Aorta (tissue), 5 donors: Measurements from ENCODE around the gene SPECC1L. TPM values are rescaled to one million over a fixed set of nuclear protein-coding genes. Genes with fewer than 3 reads are reported as not detected.
"Not testable (repeated sequence)": the region's sequence is repeated elsewhere in the genome, so short reads cannot be mapped to it uniquely, and the experiment has no call there.

Experiments
- ATAC-seq: fragments of 200-7000 bp; cut with Tn5 transposase; one replicate; pipeline ENCODE4 v1.9.1; 2022; ENCODE audit warnings: moderate library complexity; ENCODE audit not compliant: low FRiP score
- DNase-seq, 2 donors: peaks; one replicate each; pipeline ENCODE4 v3.0.0-alpha.2; 2020
- H3K27ac ChIP-seq, 2 donors: one replicate each; pipeline ENCODE4 v1.5.1; 2013; ENCODE audit warnings: low read length in 2 of 2, mild to moderate bottlenecking in 2 of 2, moderate library complexity in 2 of 2, control low read depth in 1 of 2, inconsistent platforms in 1 of 2, low read depth in 1 of 2
- H3K27me3 ChIP-seq, 2 donors: one replicate each; pipeline ENCODE4 v1.6.1; 2013; ENCODE audit warnings: control low read depth in 1 of 2, low read length in 1 of 2, mild to moderate bottlenecking in 1 of 2, moderate library complexity in 1 of 2; ENCODE audit not compliant: insufficient read depth in 2 of 2, control insufficient read depth in 1 of 2
- H3K36me3 ChIP-seq, 2 donors: one replicate each; pipeline ENCODE4 v1.6.1; 2013; ENCODE audit warnings: control low read depth in 1 of 2, low read length in 1 of 2, mild to moderate bottlenecking in 1 of 2; ENCODE audit not compliant: insufficient read depth in 2 of 2, control insufficient read depth in 1 of 2
- H3K4me1 ChIP-seq, 2 donors: one replicate each; pipeline ENCODE4 v1.6.1; 2013; ENCODE audit warnings: low read length in 2 of 2, control low read depth in 1 of 2, mild to moderate bottlenecking in 1 of 2, moderate library complexity in 1 of 2; ENCODE audit not compliant: insufficient read depth in 2 of 2, control insufficient read depth in 1 of 2
- H3K4me3 ChIP-seq, 2 donors: one replicate each; pipeline ENCODE4 v1.5.1; 2013; ENCODE audit warnings: low read length in 2 of 2, control low read depth in 1 of 2, mild to moderate bottlenecking in 1 of 2
- H3K9me3 ChIP-seq: one replicate; pipeline ENCODE4 v1.6.1; 2013; ENCODE audit warnings: mild to moderate bottlenecking, low read length; ENCODE audit not compliant: control insufficient read depth
- WGBS, 2 donors: extraction: QIAGEN DNeasy Blood & Tissue Kit; methylation state at CpG; one replicate each; pipeline ENCODE4 v1.1.7; 2013; 5-methylcytosine and 5-hydroxymethylcytosine counted together
- intact Hi-C, 2 donors: fragments of 100-400 bp; cut with DNase I; formaldehyde crosslinking; loops; one replicate each; pipeline versions ENCODE4 v1.14.2 to v1.15.0; 2022
- polyA plus RNA-seq, 2 donors: library from polyadenylated mRNA; stranded (reverse); fragments of 200-250 nt; gene quantifications; one replicate each; pipeline ENCODE4 v1.2.3, GENCODE V29; 2013
- total RNA-seq, 2 donors: library from RNA; stranded (reverse); fragmentation: NEBNext Ultra II Directional; extraction: Animal tissue kit (Norgen Biotek cat#: 25700); gene quantifications; one replicate each; pipeline ENCODE4 v1.2.1, GENCODE V29; 2021
- donor health status: healthy with polysubstance abuse.
- donor health status: Bipolar disorder and iron deficiency.
- donor health status: DM: no; HTN: no; CAD: no.
- donor health status: DM: no; HTN: no; CAD: no.
- donor health status: DM: yes; HTN: yes; CAD: no.

Gene SPECC1L
- total and polyA plus RNA-seq, 4 donors: 15.0 to 92.0 (median 47.7) TPM

- ATAC-seq, H3K9me3 ChIP-seq, intact Hi-C loops, H3K36me3 ChIP-seq, H3K27me3 ChIP-seq, H3K4me3 ChIP-seq, H3K27ac ChIP-seq, DNase-seq, H3K4me1 ChIP-seq: not testable (repeated sequence)
- 74 to 94% methylated on average over 2 of the region's 2 CpGs for WGBS, 2 donors
Observed at GRCh38 chr22:24273031-24273430, 2.4 kb downstream of the SPECC1L start.

- H3K9me3 ChIP-seq, intact Hi-C loops, H3K4me3 ChIP-seq, H3K36me3 ChIP-seq, ATAC-seq, H3K27ac ChIP-seq, DNase-seq, H3K4me1 ChIP-seq, H3K27me3 ChIP-seq: not testable (repeated sequence)
- 37 to 42% methylated on average over 4 of the region's 4 CpGs for WGBS, 2 donors
Observed at GRCh38 chr22:24273906-24274305, 3.3 kb downstream of the SPECC1L start.

- H3K27ac ChIP-seq: peak overlapping the region in 1 of 2 donors; percentile 17
- H3K4me3 ChIP-seq, intact Hi-C loops, H3K36me3 ChIP-seq, H3K4me1 ChIP-seq, ATAC-seq, H3K27me3 ChIP-seq, H3K9me3 ChIP-seq, DNase-seq: not testable (repeated sequence)
- WGBS, 2 donors: 26 to 34% methylated on average over 6 to 7 of the region's 7 CpGs
Observed at GRCh38 chr22:24274696-24275405, 4.2 kb downstream of the SPECC1L start.

GRCh38 chr22:24280363-24280762 lies 9.7 kb downstream of the SPECC1L start:
- H3K36me3 ChIP-seq, H3K9me3 ChIP-seq, H3K27ac ChIP-seq, H3K4me1 ChIP-seq, H3K27me3 ChIP-seq, intact Hi-C loops, DNase-seq, H3K4me3 ChIP-seq, ATAC-seq: not testable (repeated sequence)
- WGBS, 2 donors: 94% methylated on average over 1 of the region's 1 CpG

- H3K27me3 ChIP-seq: no peaks in the 10 kb centered on the region
- ATAC-seq (no peak), DNase-seq (no peak)
- H3K4me1 ChIP-seq: peaks cover 0 to 1% of the 10 kb centered on the region in 2 donors
- no peak overlapping the region for H3K27ac ChIP-seq
- WGBS, 2 donors: 68 to 73% methylated on average over 2 of the region's 2 CpGs
- H3K36me3 ChIP-seq: no peaks in the 10 kb centered on the region
- intact Hi-C loops: no loop called here
- no peak overlapping the region for H3K4me3 ChIP-seq
- no peaks in the 10 kb centered on the region for H3K9me3 ChIP-seq
Observed at GRCh38 chr22:24282401-24282800, 11.8 kb downstream of the SPECC1L start.

- no peak overlapping the region for H3K4me3 ChIP-seq
- H3K27ac ChIP-seq: no peak overlapping the region
- H3K9me3 ChIP-seq: no peaks in the 10 kb centered on the region
- WGBS, 2 donors: 62 to 66% methylated on average over 2 of the region's 2 CpGs
- DNase-seq (no peak), ATAC-seq (no peak)
- intact Hi-C loops: no loop called here
- no peaks in the 10 kb centered on the region for H3K27me3 ChIP-seq
- H3K4me1 ChIP-seq: peaks cover 0 to 1% of the 10 kb centered on the region in 2 donors
- H3K36me3 ChIP-seq: no peaks in the 10 kb centered on the region
Observed at GRCh38 chr22:24284747-24285203, 14.1 kb downstream of the SPECC1L start.

- peaks cover 1 to 3% of the 10 kb centered on the region in 2 donors for H3K4me1 ChIP-seq
- H3K36me3 ChIP-seq: no peaks in the 10 kb centered on the region
- 53% methylated on average over 4 of the region's 4 CpGs for WGBS, 2 donors
- no peak overlapping the region for H3K27ac ChIP-seq
- H3K9me3 ChIP-seq: no peaks in the 10 kb centered on the region
- intact Hi-C loops: no loop called here
- DNase-seq (no peak), ATAC-seq (no peak)
- no peaks in the 10 kb centered on the region for H3K27me3 ChIP-seq
- no peak overlapping the region for H3K4me3 ChIP-seq
Observed at GRCh38 chr22:24285245-24285644, 14.6 kb downstream of the SPECC1L start.

GRCh38 chr22:24287212-24287611 lies 16.6 kb downstream of the SPECC1L start:
- DNase-seq, H3K4me1 ChIP-seq, H3K27me3 ChIP-seq, H3K4me3 ChIP-seq, ATAC-seq, H3K36me3 ChIP-seq, intact Hi-C loops, H3K9me3 ChIP-seq: not testable (repeated sequence)
- WGBS, 2 donors: 12 to 22% methylated on average over 6 to 8 of the region's 9 CpGs
- peak overlapping the region in 1 of 2 donors; percentile 48 for H3K27ac ChIP-seq

- H3K36me3 ChIP-seq, H3K9me3 ChIP-seq, intact Hi-C loops, ATAC-seq, DNase-seq, H3K4me1 ChIP-seq, H3K4me3 ChIP-seq, H3K27me3 ChIP-seq: not testable (repeated sequence)
- WGBS, 2 donors: 33 to 41% methylated on average over 5 to 6 of the region's 6 CpGs
- H3K27ac ChIP-seq: peak overlapping the region in 1 of 2 donors; percentile 48
Observed at GRCh38 chr22:24287801-24288200, 17.2 kb downstream of the SPECC1L start.
